GM23248 (cell line): Measurements from ENCODE around the gene ZNF205.

Experiments used
- EZH2 ChIP-seq: fragments of 200-600 bp; sonication (generic); IDR thresholded peaks from 2 replicates; pipeline ENCODE4 v1.6.1; 2018; ENCODE audit warnings: antibody characterized with exemption, mild to moderate bottlenecking; ENCODE audit not compliant: insufficient read depth, poor library complexity, severe bottlenecking
- EZH2phosphoT487 ChIP-seq: fragments of 200-600 bp; sonication (generic); IDR thresholded peaks from 2 replicates; pipeline ENCODE4 v1.6.1; 2018; ENCODE audit warnings: antibody characterized with exemption, moderate library complexity, mild to moderate bottlenecking, low read depth; ENCODE audit not compliant: insufficient read depth

DNA sequence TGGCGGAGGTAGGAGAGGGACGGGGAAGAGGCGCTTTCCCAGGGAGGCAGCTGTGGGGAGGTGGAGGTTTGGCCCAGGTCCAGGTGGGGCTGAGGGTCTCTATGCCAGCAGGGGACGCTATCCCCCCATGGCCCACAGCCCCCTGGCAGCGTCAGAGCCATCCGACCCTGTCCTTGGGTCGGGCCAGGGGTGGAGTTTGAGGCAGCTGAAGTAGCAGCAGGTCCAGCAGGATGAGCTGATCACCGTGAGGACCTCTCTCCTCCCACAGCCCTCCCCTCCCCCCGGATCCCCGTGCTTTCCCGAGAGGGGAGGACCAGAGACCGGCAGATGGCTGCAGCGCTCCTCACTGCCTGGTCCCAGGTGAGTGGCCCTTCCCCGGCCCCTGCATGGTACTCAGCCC is 3.2 kb downstream of the ZNF205 start:
- no peak for TF ChIP-seq EZH2
- no peak for TF ChIP-seq EZH2phosphoT487
